Smooth muscle cell (in vitro differentiated cells): ENCODE results near the gene KCNK4. TPM values are rescaled to one million over a fixed set of nuclear protein-coding genes. Genes with fewer than 3 reads are reported as not detected.
A peak's percentile ranks its signal among the peaks of the same experiment; 100 is the strongest.

ENCODE experiments used
- DNase-seq: peaks from one replicate; lab custom pipeline; 2025; ENCODE audit not compliant: unreplicated experiment; lab: John Stamatoyannopoulos, UW
- H2AFZ ChIP-seq: fragments of 200-600 bp; sonication (generic); 2 replicates; pipeline ENCODE4 v1.6.0; 2016; ENCODE audit warnings: antibody characterized with exemption, low read depth, mild to moderate bottlenecking
- H3F3A ChIP-seq: fragments of 200-600 bp; sonication (generic); 2 replicates; pipeline ENCODE4 v1.6.0; 2017; ENCODE audit warnings: antibody characterized with exemption, low read depth
- H3K27ac ChIP-seq: fragments of 200-600 bp; sonication (generic); 2 replicates; pipeline ENCODE4 v1.5.1; 2016; ENCODE audit warnings: low read depth, mild to moderate bottlenecking
- H3K27me3 ChIP-seq: fragments of 200-600 bp; sonication (generic); 2 replicates; pipeline ENCODE4 v1.6.1; 2016; ENCODE audit warnings: low read depth, mild to moderate bottlenecking
- H3K36me3 ChIP-seq: fragments of 200-600 bp; sonication (generic); 2 replicates; pipeline ENCODE4 v1.5.1; 2016; ENCODE audit warnings: low read depth
- H3K4me1 ChIP-seq: fragments of 200-600 bp; sonication (generic); 2 replicates; pipeline ENCODE4 v1.5.1; 2016; ENCODE audit warnings: low read depth
- H3K4me2 ChIP-seq: fragments of 200-600 bp; sonication (generic); 2 replicates; pipeline ENCODE4 v1.6.0; 2016; ENCODE audit warnings: mild to moderate bottlenecking
- H3K4me3 ChIP-seq: fragments of 200-600 bp; sonication (generic); 2 replicates; pipeline ENCODE4 v1.5.1; 2016; ENCODE audit warnings: mild to moderate bottlenecking
- H3K79me2 ChIP-seq: fragments of 200-600 bp; sonication (generic); 2 replicates; pipeline ENCODE4 v1.6.0; 2016; ENCODE audit warnings: low read depth, mild to moderate bottlenecking
- H3K9ac ChIP-seq: fragments of 200-600 bp; sonication (generic); 2 replicates; pipeline ENCODE4 v1.6.0; 2016; ENCODE audit warnings: low read depth
- H3K9me3 ChIP-seq: fragments of 200-600 bp; sonication (generic); replicated peaks from 2 replicates; pipeline ENCODE4 v1.5.1; 2016; ENCODE audit warnings: low read depth
- H4K20me1 ChIP-seq: fragments of 200-600 bp; sonication (generic); 2 replicates; pipeline ENCODE4 v1.6.0; 2016; ENCODE audit warnings: low read depth
- WGBS: methylation state at CpG from one replicate; pipeline ENCODE4 v1.1.7; 2016; ENCODE audit warnings: low lambda C conversion rate; 5-methylcytosine and 5-hydroxymethylcytosine counted together
- polyA plus RNA-seq: library from polyadenylated mRNA; unstranded; fragments of >200 nt; fragmentation: Nextera tagmentation; extraction: Ambion mirVana; gene quantifications from 2 replicates; pipeline ENCODE4 v1.2.1, GENCODE V29; 2016
- total RNA-seq: library from RNA; depleted of rRNA; stranded (reverse); fragments of >200 nt; gene quantifications from 2 replicates; pipeline ENCODE4 v1.2.3, GENCODE V29; 2014
- TF ChIP-seq, protein P1 (sequence below): fragments of 200-600 bp; sonication (generic); IDR thresholded peaks from 2 replicates; pipeline ENCODE4 v1.5.1; 2017; ENCODE audit warnings: borderline replicate concordance, mild to moderate bottlenecking, antibody characterized with exemption; ENCODE audit not compliant: insufficient read depth, poor library complexity, severe bottlenecking

The KCNK4 gene
- total and polyA plus RNA-seq, 2 experiments from 2014 or later = not detected

DNA sequence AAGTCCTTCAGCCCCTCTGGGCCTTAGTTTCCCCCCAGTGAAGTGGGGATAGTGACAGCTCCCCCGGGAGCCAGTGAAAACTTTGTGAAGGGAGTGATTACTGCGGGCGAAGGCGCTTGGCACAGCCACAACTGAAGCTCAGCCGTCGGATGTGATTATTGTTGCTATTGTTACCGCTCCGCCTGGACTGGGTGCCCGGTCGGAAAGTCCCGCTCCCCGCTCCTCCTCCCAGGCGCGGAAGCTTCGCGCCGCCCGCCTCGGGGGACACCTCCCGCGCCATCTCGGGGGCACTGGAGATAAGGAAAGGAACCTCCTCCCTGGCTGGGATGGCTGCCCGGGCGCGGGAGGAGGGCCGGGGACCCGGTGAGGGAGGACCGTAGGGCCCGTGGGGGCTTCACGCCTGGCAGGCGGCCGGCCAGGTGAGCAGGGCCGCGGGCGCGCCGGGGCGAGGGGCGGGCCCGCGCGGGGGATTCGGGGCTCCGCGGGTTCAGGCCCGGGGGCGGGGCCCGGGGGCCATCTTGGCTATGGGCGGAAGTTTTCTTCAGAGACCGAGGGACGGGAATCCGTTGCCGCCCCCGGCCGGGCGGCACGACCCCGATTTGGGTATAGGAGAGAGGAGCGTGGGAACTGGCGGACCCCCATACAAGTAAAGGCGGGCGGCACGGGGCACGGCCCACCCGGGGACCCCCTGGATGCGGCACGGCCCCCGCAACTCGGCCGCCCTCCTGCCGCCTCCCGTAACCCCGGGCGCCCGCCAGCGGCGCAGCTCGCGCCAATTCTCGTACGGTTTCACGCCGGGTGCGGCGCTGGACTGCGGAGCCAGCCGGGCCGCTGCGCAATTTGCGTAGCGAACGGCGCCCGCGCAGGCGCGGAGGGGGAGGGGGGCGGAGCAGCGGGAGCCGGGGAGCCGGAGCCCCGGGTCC, 5.9 kb upstream of the KCNK4 start, which contains the start of gene GPR137:
GPR137 (plus strand) TSS at position 887 of the 923 bp plus-strand sequence. CDS start 677 bp downstream, outside the sequence.
- Histone ChIP-seq H3K27me3 (peaks cover 7% of the 10 kb centered on the region), H2AFZ (peak within 1 kb of the TSS; percentile 56), H3K4me3 (peak within 1 kb of the TSS; percentile 92), H3K27ac (peak within 1 kb of the TSS; percentile 91), H3K9ac (peak within 1 kb of the TSS; percentile 93), H3K4me1 (peaks cover 11% of the 10 kb centered on the region), H3F3A (no peaks in the 10 kb centered on the region), H3K4me2 (peak within 1 kb of the TSS; percentile 91), H3K9me3 (no peaks in the 10 kb centered on the region), H4K20me1 (peaks cover 4% of the 10 kb centered on the region), H3K79me2 (peaks cover 15% of the 10 kb centered on the region), H3K36me3 (no peaks in the 10 kb centered on the region)
- TF ChIP-seq, protein P1, sequence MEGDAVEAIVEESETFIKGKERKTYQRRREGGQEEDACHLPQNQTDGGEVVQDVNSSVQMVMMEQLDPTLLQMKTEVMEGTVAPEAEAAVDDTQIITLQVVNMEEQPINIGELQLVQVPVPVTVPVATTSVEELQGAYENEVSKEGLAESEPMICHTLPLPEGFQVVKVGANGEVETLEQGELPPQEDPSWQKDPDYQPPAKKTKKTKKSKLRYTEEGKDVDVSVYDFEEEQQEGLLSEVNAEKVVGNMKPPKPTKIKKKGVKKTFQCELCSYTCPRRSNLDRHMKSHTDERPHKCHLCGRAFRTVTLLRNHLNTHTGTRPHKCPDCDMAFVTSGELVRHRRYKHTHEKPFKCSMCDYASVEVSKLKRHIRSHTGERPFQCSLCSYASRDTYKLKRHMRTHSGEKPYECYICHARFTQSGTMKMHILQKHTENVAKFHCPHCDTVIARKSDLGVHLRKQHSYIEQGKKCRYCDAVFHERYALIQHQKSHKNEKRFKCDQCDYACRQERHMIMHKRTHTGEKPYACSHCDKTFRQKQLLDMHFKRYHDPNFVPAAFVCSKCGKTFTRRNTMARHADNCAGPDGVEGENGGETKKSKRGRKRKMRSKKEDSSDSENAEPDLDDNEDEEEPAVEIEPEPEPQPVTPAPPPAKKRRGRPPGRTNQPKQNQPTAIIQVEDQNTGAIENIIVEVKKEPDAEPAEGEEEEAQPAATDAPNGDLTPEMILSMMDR = no peak
- WGBS = under 1% methylated on average over 47 of the region's 102 CpGs
- peak; percentile 95 for DNase-seq

- Histone ChIP-seq H3K4me1 (peaks cover 11% of the 10 kb centered on the region), H4K20me1 (peaks cover 10% of the 10 kb centered on the region), H3K4me2 (peak overlapping the region; percentile 91), H3F3A (no peaks in the 10 kb centered on the region), H3K9ac (peak overlapping the region; percentile 93), H3K27me3 (peaks cover 16% of the 10 kb centered on the region), H3K79me2 (peaks cover 15% of the 10 kb centered on the region), H3K36me3 (no peaks in the 10 kb centered on the region), H3K4me3 (peak overlapping the region; percentile 92), H3K27ac (no peak overlapping the region), H2AFZ (no peak overlapping the region), H3K9me3 (no peaks in the 10 kb centered on the region)
- TF ChIP-seq, protein P1 = no peak
- WGBS = 36% methylated on average over 37 of the region's 40 CpGs
- no peak for DNase-seq
Measured at GRCh38 chr11:64285885-64286800, 5.0 kb upstream of the KCNK4 start.

DNA sequence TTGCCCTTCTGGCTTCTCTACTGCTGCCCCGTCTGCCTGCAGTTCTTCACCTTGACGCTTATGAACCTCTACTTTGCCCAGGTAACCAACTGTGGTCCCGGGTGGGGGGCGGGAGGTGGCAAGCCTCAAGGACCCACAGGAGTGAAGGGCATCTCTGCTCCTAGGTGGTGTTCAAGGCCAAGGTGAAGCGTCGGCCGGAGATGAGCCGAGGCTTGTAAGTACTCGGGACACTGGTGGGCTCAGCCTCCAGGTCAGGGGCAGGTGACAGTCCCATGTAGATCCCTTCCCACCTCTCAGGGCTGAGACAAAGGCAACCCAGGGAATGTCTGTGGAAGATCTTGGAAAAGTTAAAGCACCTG, 4.3 kb upstream of the KCNK4 start:
- Histone ChIP-seq H4K20me1 (peaks cover 10% of the 10 kb centered on the region), H3K9me3 (no peaks in the 10 kb centered on the region), H3K4me2 (peak overlapping the region; percentile 91), H3F3A (no peaks in the 10 kb centered on the region), H3K9ac (no peak overlapping the region), H3K79me2 (peaks cover 15% of the 10 kb centered on the region), H3K27ac (no peak overlapping the region), H3K4me3 (no peak overlapping the region), H3K27me3 (peaks cover 23% of the 10 kb centered on the region), H2AFZ (no peak overlapping the region), H3K36me3 (no peaks in the 10 kb centered on the region), H3K4me1 (peaks cover 11% of the 10 kb centered on the region)
- TF ChIP-seq, protein P1 = no peak
- no peak for DNase-seq
- 96% methylated on average over 9 of the region's 9 CpGs for WGBS
